K562 (cell line): Measurements from ENCODE around the gene CEACAM20. TPM values are rescaled to one million over a fixed set of nuclear protein-coding genes. Genes with fewer than 3 reads are reported as not detected.
A peak's percentile ranks its signal among the peaks of the same experiment; 100 is the strongest.

Experiments used
- CBX3 ChIP-seq, 2 experiments: IDR thresholded peaks; 1 replicate in 1 of 2; 2 replicates in 1 of 2; pipeline ENCODE4 v1.6.1; 2012; ENCODE audit warnings: inconsistent platforms in 2 of 2, low read length in 2 of 2, borderline replicate concordance in 1 of 2, control low read depth in 1 of 2
- E2F3 ChIP-seq: fragments of 250-450 bp; sonication (Bioruptor Pico); IDR thresholded peaks from 2 replicates; pipeline ENCODE4 v1.4.0; 2020; ENCODE audit warnings: mild to moderate bottlenecking
- ELF2 ChIP-seq: fragments of 250-450 bp; sonication (Bioruptor Pico); IDR thresholded peaks from 2 replicates; pipeline ENCODE4 v1.5.0; 2021; ENCODE audit warnings: mild to moderate bottlenecking
- HEY1 ChIP-seq: fragments of 250-450 bp; sonication (Bioruptor Pico); IDR thresholded peaks from 2 replicates; pipeline ENCODE4 v1.5.0; 2020; ENCODE audit warnings: mild to moderate bottlenecking, moderate library complexity, borderline replicate concordance
- HOXB6 ChIP-seq: fragments of 250-450 bp; sonication (Bioruptor Pico); IDR thresholded peaks from 2 replicates; pipeline ENCODE4 v1.5.1; 2022; ENCODE audit warnings: mild to moderate bottlenecking, borderline replicate concordance
- JUN ChIP-seq, 2 experiments: sonication (generic) in 1 of 2; formaldehyde crosslinking in 1 of 2; IDR thresholded peaks; 2 replicates each; pipeline versions ENCODE4 v1.6.1 to v1.8.0; 2012 to 2022; ENCODE audit warnings: borderline replicate concordance in 2 of 2, mild to moderate bottlenecking in 2 of 2, improper control_type of control experiment in 1 of 2, low read depth in 1 of 2, low read length in 1 of 2, missing genetic modification reagents in 1 of 2
- KDM4B ChIP-seq, 2 experiments: fragments of 450-650 bp in 1 of 2; sonication (generic) in 1 of 2; IDR thresholded peaks; 2 replicates each; pipeline ENCODE4 v1.6.1; 2016 to 2017; ENCODE audit warnings: borderline replicate concordance in 2 of 2, antibody characterized with exemption in 1 of 2, low read depth in 1 of 2, mild to moderate bottlenecking in 1 of 2
- MEIS2 ChIP-seq: fragments of 450-650 bp; IDR thresholded peaks from 2 replicates; pipeline ENCODE4 v1.6.1; 2014; ENCODE audit warnings: mild to moderate bottlenecking; ENCODE audit not compliant: partially characterized antibody
- NFYB ChIP-seq: IDR thresholded peaks from 2 replicates; pipeline ENCODE4 v1.6.1; 2011; ENCODE audit warnings: mild to moderate bottlenecking, moderate library complexity; ENCODE audit not compliant: insufficient read length; ENCODE audit errors: extremely low read depth
- PHB ChIP-seq: fragments of 250-450 bp; sonication (Bioruptor Pico); IDR thresholded peaks from 2 replicates; pipeline ENCODE4 v1.5.0; 2021
- PTBP1 ChIP-seq: fragments of 200-400 bp; formaldehyde crosslinking; IDR thresholded peaks from 2 replicates; pipeline ENCODE4 v1.6.1; 2017; ENCODE audit warnings: low read depth, low read length
- SMAD1 ChIP-seq: fragments of 150-350 bp; IDR thresholded peaks from 2 replicates; pipeline ENCODE4 v1.6.1; 2014; ENCODE audit warnings: low read length, low read depth; ENCODE audit not compliant: partially characterized antibody
- TBP ChIP-seq: optimal IDR thresholded peaks from 2 replicates; pipeline ENCODE3; 2011; ENCODE audit warnings: low read depth, low read length, improper control_type of control experiment
- ZNF175 ChIP-seq: fragments of 200-800 bp; sonication (Bioruptor generic); IDR thresholded peaks from 2 replicates; pipeline ENCODE4 v1.6.1; 2016; ENCODE audit warnings: low read depth, mild to moderate bottlenecking, missing genetic modification characterization, missing compliant biosample characterization
- ZNF253 ChIP-seq: fragments of 250-450 bp; sonication (Bioruptor Pico); conservative IDR thresholded peaks from 2 replicates; pipeline ENCODE4 v1.6.1; 2021; ENCODE audit warnings: mild to moderate bottlenecking
- ZNF316 ChIP-seq: fragments of 450-650 bp; IDR thresholded peaks from 2 replicates; pipeline ENCODE4 v1.6.1; 2016
- ZNF583 ChIP-seq: fragments of 250-450 bp; sonication (Bioruptor Pico); IDR thresholded peaks from 2 replicates; pipeline ENCODE4 v1.4.0; 2020
- polyA plus RNA-seq, 8 experiments: library from polyadenylated mRNA; depleted of rRNA in 4 of 8; stranded (reverse) in 5 of 8; unstranded in 3 of 8; fragments of >200 nt; fragmentation: Nextera tagmentation in 2 of 8; fragmentation: Illumina TruSeq in 1 of 8; extraction: Ambion mirVana in 2 of 8; extraction: Trizol in 1 of 8; gene quantifications; 2 replicates each; pipeline versions ENCODE4 v1.2.1 to v1.2.3, GENCODE V29; 2011 to 2014; ENCODE audit warnings: inconsistent platforms in 1 of 8, missing spikeins in 1 of 8
- total RNA-seq, 7 experiments: library from RNA; depleted of rRNA in 6 of 7; stranded (reverse); fragments of >200 nt in 6 of 7; fragmentation: Illumina TruSeq in 2 of 7; extraction: Trizol in 2 of 7; gene quantifications; 2 replicates each; pipeline versions ENCODE4 v1.2.1 to v1.2.3, GENCODE V29; 2011 to 2021; ENCODE audit warnings: low replicate concordance in 1 of 7
- TF ChIP-seq, protein P1 (sequence below): fragments of 250-450 bp; sonication (Bioruptor Pico); IDR thresholded peaks from 2 replicates; pipeline ENCODE4 v1.4.0; 2020; ENCODE audit warnings: mild to moderate bottlenecking, moderate library complexity, borderline replicate concordance
- TF ChIP-seq, protein P2 (sequence below): IDR thresholded peaks from 2 replicates; pipeline ENCODE4 v1.6.1; 2016; ENCODE audit warnings: missing genetic modification characterization, missing compliant biosample characterization
- TF ChIP-seq, protein P3 (sequence below): sonication (generic); formaldehyde crosslinking; IDR thresholded peaks from 2 replicates; pipeline ENCODE4 v1.4.0; 2020; ENCODE audit warnings: mild to moderate bottlenecking, missing genetic modification reagents

The CEACAM20 gene
- total and polyA plus RNA-seq, 9 of the 15 experiments (the other 6 are each of a cell fraction or from before 2014, with no cell fraction given) = not detected

DNA sequence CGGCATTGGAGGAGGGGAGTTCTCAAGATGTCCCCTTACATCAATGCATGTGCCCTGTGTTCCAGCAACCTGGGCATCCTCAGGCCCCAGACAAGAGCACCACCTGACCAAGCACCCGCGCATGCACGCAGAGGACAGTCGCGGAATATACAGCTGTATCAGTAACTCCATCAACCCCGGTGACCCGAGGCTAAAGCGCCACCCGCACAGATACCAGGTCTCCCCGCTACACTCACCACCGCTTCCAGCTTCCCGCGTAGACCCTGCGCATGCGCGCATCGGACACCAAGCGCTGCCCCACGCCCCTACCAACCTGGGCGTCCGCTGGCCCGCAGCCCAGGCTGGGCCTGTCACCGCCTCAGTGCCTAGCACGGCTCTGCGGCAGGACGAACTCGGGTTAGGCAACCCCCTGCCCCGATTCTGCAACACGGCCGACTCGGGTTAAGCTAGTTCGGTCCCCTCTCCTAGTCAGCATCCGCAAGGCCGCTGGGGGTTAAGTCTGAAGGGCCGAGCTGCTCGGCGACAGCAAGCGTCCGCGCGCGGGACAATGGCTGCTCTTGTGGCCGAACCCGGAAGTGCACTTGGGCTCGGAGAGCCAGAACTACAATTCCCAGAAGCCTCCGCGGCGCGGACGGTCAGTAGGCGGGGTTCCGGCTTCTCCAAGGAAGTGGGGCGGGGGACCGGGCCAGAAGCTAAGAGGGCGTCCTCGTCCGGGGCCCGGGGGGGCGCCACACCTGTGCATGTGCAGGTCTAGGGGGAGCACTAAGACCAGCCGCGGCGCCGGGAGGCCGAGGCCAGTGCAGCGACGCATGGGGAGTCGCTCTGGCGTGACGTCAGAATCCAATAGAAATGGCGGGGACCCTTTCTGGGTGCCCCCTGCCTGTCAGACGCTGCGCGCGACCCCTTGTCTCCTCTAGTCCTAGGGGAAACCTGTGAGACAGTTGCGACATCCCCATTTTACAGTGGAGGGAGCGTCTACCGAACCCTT, 29.2 kb downstream of the CEACAM20 start, which contains the start of gene ZNF180 (continued):
- TF ChIP-seq E2F3 = peak; percentile 64
- no peak for TF ChIP-seq ZNF175 (CRISPR knock-in tag)
- no peak for TF ChIP-seq ZNF253
- peak; percentile 73 for TF ChIP-seq TBP
- peak; percentile 97 for TF ChIP-seq ELF2 (CRISPR knock-in tag)
- no peak for TF ChIP-seq NFYB
- no peak for TF ChIP-seq PHB (CRISPR knock-in tag)
- peak; percentile 51; the same call in 1 of the 2 replicates for TF ChIP-seq JUN (IDR thresholded peaks at IDR 0.05; ENCODE audit: borderline replicate concordance, low read depth, low read length)
- peak; percentile 75; the same call in 1 of the 2 replicates for TF ChIP-seq JUN (CRISPR knock-in tag; IDR thresholded peaks at IDR 0.05; ENCODE audit: borderline replicate concordance)
- TF ChIP-seq SMAD1 = peak; percentile 40
- TF ChIP-seq, protein P1, sequence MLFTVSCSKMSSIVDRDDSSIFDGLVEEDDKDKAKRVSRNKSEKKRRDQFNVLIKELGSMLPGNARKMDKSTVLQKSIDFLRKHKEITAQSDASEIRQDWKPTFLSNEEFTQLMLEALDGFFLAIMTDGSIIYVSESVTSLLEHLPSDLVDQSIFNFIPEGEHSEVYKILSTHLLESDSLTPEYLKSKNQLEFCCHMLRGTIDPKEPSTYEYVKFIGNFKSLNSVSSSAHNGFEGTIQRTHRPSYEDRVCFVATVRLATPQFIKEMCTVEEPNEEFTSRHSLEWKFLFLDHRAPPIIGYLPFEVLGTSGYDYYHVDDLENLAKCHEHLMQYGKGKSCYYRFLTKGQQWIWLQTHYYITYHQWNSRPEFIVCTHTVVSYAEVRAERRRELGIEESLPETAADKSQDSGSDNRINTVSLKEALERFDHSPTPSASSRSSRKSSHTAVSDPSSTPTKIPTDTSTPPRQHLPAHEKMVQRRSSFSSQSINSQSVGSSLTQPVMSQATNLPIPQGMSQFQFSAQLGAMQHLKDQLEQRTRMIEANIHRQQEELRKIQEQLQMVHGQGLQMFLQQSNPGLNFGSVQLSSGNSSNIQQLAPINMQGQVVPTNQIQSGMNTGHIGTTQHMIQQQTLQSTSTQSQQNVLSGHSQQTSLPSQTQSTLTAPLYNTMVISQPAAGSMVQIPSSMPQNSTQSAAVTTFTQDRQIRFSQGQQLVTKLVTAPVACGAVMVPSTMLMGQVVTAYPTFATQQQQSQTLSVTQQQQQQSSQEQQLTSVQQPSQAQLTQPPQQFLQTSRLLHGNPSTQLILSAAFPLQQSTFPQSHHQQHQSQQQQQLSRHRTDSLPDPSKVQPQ (CRISPR knock-in tag) = no peak
- TF ChIP-seq CBX3 (IDR thresholded peaks at IDR 0.05; ENCODE audit: borderline replicate concordance in 1 of 2, low read length in 2 of 2) = peak in 1 of 2 experiments; percentile 71; a peak in 1 of 3 replicates
- no peak for TF ChIP-seq ZNF316
- TF ChIP-seq, protein P2, sequence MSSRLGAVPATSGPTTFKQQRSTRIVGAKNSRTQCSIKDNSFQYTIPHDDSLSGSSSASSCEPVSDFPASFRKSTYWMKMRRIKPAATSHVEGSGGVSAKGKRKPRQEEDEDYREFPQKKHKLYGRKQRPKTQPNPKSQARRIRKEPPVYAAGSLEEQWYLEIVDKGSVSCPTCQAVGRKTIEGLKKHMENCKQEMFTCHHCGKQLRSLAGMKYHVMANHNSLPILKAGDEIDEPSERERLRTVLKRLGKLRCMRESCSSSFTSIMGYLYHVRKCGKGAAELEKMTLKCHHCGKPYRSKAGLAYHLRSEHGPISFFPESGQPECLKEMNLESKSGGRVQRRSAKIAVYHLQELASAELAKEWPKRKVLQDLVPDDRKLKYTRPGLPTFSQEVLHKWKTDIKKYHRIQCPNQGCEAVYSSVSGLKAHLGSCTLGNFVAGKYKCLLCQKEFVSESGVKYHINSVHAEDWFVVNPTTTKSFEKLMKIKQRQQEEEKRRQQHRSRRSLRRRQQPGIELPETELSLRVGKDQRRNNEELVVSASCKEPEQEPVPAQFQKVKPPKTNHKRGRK (tag) = no peak
- no peak for TF ChIP-seq PTBP1
- TF ChIP-seq HOXB6 (CRISPR knock-in tag) = no peak
- TF ChIP-seq MEIS2 = peak; percentile 84
- TF ChIP-seq KDM4B (IDR thresholded peaks at IDR 0.05; ENCODE audit: borderline replicate concordance in 2 of 2, low read depth in 1 of 2) = peak in 1 of 2 experiments; percentile 97; a peak in 2 of 4 replicates
- TF ChIP-seq HEY1 (CRISPR knock-in tag) = no peak
- peak; percentile 33; the same call in 1 of the 2 replicates for TF ChIP-seq ZNF583 (CRISPR knock-in tag)
- TF ChIP-seq, protein P3, sequence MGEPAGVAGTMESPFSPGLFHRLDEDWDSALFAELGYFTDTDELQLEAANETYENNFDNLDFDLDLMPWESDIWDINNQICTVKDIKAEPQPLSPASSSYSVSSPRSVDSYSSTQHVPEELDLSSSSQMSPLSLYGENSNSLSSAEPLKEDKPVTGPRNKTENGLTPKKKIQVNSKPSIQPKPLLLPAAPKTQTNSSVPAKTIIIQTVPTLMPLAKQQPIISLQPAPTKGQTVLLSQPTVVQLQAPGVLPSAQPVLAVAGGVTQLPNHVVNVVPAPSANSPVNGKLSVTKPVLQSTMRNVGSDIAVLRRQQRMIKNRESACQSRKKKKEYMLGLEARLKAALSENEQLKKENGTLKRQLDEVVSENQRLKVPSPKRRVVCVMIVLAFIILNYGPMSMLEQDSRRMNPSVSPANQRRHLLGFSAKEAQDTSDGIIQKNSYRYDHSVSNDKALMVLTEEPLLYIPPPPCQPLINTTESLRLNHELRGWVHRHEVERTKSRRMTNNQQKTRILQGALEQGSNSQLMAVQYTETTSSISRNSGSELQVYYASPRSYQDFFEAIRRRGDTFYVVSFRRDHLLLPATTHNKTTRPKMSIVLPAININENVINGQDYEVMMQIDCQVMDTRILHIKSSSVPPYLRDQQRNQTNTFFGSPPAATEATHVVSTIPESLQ (CRISPR knock-in tag) = no peak
